Measurements from ENCODE around the gene KRT86.
"Not testable (repeated sequence)": the region's sequence is repeated elsewhere in the genome, so short reads cannot be mapped to it uniquely, and the experiment has no call there.

Gene KRT86

DNA sequence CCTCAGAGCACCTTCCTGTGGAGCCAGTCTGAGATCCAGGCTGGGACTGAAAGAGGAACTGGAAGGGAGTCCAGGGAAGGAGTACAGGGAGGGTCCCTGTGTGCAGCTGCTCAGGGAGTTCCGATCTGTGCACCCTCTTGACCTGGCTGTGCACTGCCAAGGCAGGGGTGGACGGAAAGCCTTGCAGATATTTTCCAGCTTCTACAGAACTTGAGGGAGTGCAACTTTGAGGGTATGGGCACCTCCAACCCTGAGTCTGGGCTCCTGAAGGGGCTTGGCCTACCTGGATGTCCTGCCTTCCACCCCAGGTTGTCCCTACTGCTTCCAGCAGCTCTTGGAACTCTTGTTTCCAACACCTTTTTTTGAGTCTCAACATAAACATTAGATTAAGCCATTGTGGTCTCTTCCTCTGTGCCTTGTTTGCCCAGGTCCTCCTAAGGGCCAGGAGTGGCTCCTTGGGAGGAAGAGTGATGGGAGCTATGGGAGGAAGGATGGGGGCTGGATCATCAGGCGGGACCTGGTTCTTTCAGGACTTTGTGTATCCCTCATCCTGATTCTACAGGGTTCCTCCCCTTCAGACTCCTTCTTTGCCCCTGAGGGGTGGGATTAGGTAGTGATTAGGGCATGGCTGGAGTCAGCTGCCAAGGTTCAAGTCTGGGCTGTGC, 37.9 kb upstream of the KRT86 start:
- TF ChIP-seq CTCF (IDR thresholded peaks at IDR 0.05): no peak
- Histone ChIP-seq H3K4me1 (ENCODE audit: control insufficient read depth in 1 of 2, insufficient read depth in 1 of 2, low read depth in 1 of 2, low read length in 1 of 2) (no peaks in the 10 kb centered on the region), H3K36me3 (no peaks in the 10 kb centered on the region), H3K27me3 (peaks cover 59% of the 10 kb centered on the region), H3K27ac (no peak overlapping the region), H3K4me3 (ENCODE audit: low read depth in 1 of 2, low read length in 1 of 2) (no peak overlapping the region), H3K9me3 (no peaks in the 10 kb centered on the region)

- H3K27ac ChIP-seq: no peak overlapping the region
- H3K27me3 ChIP-seq: peaks cover 44% of the 10 kb centered on the region
- no peaks in the 10 kb centered on the region for H3K9me3 ChIP-seq
- no peaks in the 10 kb centered on the region for H3K4me1 ChIP-seq (ENCODE audit: control insufficient read depth in 1 of 2, insufficient read depth in 1 of 2, low read depth in 1 of 2, low read length in 1 of 2)
- TF ChIP-seq CTCF (IDR thresholded peaks at IDR 0.05): no peak
- H3K36me3 ChIP-seq: no peaks in the 10 kb centered on the region
- H3K4me3 ChIP-seq (ENCODE audit: low read depth in 1 of 2, low read length in 1 of 2): no peak overlapping the region
These were observed 36.1 kb upstream of the KRT86 start for GRCh38 chr12:52238207-52238840.

DNA sequence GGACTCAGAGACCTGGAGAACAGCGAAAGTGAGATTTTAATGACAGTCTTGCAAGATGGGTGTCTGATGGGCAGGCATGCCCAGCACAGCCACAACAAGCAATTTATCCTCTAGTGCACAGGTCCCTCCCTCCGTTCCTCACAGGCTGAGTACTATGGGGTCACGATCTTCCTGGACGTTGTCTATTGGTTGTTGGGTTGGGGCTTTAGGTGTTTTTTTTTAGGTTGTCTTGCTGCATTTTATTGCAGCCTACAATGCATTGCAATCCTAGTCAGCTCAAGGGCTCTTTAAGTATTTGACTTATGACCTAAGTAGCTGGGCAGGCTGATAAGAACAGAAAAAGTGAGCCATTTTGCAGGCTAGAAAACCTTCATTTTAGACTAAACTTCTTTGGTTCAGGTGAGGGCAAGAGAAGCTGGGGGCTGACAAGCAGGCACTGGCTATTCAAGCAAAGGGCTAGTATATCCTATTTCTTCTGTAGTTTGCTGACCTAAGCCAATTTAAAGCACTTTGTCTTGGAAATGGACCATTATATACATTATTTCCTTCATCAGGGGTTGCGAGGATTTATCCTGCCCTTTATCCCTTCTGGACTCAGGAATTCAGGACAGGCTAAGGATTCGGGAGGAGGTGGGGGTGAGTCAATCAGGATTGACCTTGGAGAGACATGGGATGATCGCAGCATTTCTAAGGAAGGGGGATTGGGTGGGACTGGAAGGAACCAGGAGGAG, 35.4 kb upstream of the KRT86 start:
- no peaks in the 10 kb centered on the region for H3K4me1 ChIP-seq (ENCODE audit: control insufficient read depth in 1 of 2, insufficient read depth in 1 of 2, low read depth in 1 of 2, low read length in 1 of 2)
- no peaks in the 10 kb centered on the region for H3K9me3 ChIP-seq
- TF ChIP-seq CTCF (IDR thresholded peaks at IDR 0.05): no peak
- H3K27ac ChIP-seq: no peak overlapping the region
- no peak overlapping the region for H3K4me3 ChIP-seq (ENCODE audit: low read depth in 1 of 2, low read length in 1 of 2)
- H3K36me3 ChIP-seq: no peaks in the 10 kb centered on the region
- H3K27me3 ChIP-seq: peaks cover 41% of the 10 kb centered on the region

- no peak for TF ChIP-seq CTCF (IDR thresholded peaks at IDR 0.05)
- no peaks in the 10 kb centered on the region for H3K4me1 ChIP-seq (ENCODE audit: control insufficient read depth in 1 of 2, insufficient read depth in 1 of 2, low read depth in 1 of 2, low read length in 1 of 2)
- no peaks in the 10 kb centered on the region for H3K9me3 ChIP-seq
- peaks cover 37% of the 10 kb centered on the region for H3K27me3 ChIP-seq
- H3K27ac ChIP-seq: no peak overlapping the region
- H3K4me3 ChIP-seq (ENCODE audit: low read depth in 1 of 2, low read length in 1 of 2): no peak overlapping the region
- H3K36me3 ChIP-seq: no peaks in the 10 kb centered on the region
These were observed 34.7 kb upstream of the KRT86 start for GRCh38 chr12:52239767-52240166.

- not testable (repeated sequence) for H3K4me3 ChIP-seq (ENCODE audit: low read depth in 1 of 2, low read length in 1 of 2); H3K36me3 ChIP-seq; H3K27ac ChIP-seq; H3K9me3 ChIP-seq; H3K4me1 ChIP-seq (ENCODE audit: control insufficient read depth in 1 of 2, insufficient read depth in 1 of 2, low read depth in 1 of 2, low read length in 1 of 2)
- peaks cover 35% of the 10 kb centered on the region for H3K27me3 ChIP-seq
These were observed 34.2 kb upstream of the KRT86 start for GRCh38 chr12:52240247-52240646.
